ENCODE results near the gene RPL13.

DNA sequence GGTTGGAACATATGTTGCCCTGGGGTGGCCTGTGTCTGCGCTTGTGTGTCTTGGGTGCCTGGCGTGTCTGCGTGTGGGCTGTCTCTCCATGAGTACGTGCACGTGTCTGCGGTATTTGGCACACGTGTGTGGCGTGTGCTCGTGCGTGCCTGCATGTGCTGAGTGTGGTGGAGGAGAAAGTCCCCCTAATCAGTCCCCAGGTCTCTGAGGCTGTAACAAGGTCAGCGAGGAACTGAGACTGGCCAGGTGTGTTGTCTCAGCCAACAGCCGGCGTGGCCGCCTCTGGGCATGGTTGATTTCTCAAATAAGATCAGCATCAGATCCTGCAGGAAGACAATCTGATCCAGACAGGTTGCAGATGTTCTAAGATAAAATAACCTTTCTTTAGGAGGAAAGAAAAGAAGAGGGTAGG is 11.6 kb downstream of the RPL13 start:
- TF ChIP-seq CBX3 (IDR thresholded peaks at IDR 0.05; ENCODE audit: borderline replicate concordance, low read depth) (no peak), EP300 (IDR thresholded peaks at IDR 0.05; ENCODE audit: borderline replicate concordance in 1 of 2, control insufficient read depth in 1 of 2, low read depth in 2 of 2, low read length in 2 of 2) (no peak), POLR2A (IDR thresholded peaks at IDR 0.05; ENCODE audit: low read depth, low read length) (no peak), MTA3 (IDR thresholded peaks at IDR 0.05; ENCODE audit: borderline replicate concordance, low read length) (no peak), TAF1 (IDR thresholded peaks at IDR 0.05; ENCODE audit: borderline replicate concordance, low read depth, low read length) (no peak), TCF7 (IDR thresholded peaks at IDR 0.05; ENCODE audit: borderline replicate concordance) (no peak), CTCF (IDR thresholded peaks at IDR 0.05 in 2 of 3, conservative IDR thresholded peaks at IDR 0.05 in 1 of 3; ENCODE audit: control insufficient read depth in 2 of 3, extremely low read depth in 1 of 3, insufficient read depth in 1 of 3, low read depth in 3 of 3, low read length in 3 of 3) (no peak), BRCA1 (IDR thresholded peaks at IDR 0.05; ENCODE audit: low read depth, low read length) (no peak)
